IMR-90 (cell line): ENCODE results near the gene RIF1. TPM values are rescaled to one million over a fixed set of nuclear protein-coding genes. Genes with fewer than 3 reads are reported as not detected.

Experiments
- ATAC-seq: fragments of 200-7000 bp; cut with Tn5 transposase; 2 replicates; pipeline ENCODE4 v1.9.1; 2020; ENCODE audit warnings: low read depth, mild to moderate bottlenecking, moderate library complexity
- BruUV-seq: library from RNA; stranded (reverse); fragments of 400-500 nt; replicated peaks from 2 replicates; lab custom pipeline; 2021; lab: Mats Ljungman, UMichigan
- CTCF ChIA-PET: fragments of 300-600 bp; formaldehyde crosslinking; extraction: SDS; loops from one replicate; lab custom pipeline; 2021; ENCODE audit warnings: antibody characterized with exemption; lab: Yijun Ruan, JAX
- POLR2A ChIA-PET: fragments of 300-600 bp; sonication (Branson Sonifier 250); formaldehyde crosslinking; loops from one replicate; lab custom pipeline; 2022; ENCODE audit warnings: antibody characterized with exemption; ENCODE audit not compliant: unreplicated experiment; lab: Charles Lee
- DNase-seq: peaks from one replicate; pipeline ENCODE4 v3.0.0; 2013
- H2AFZ ChIP-seq: replicated peaks from 2 replicates; pipeline ENCODE3; 2013; ENCODE audit warnings: low read length, mild to moderate bottlenecking; ENCODE audit not compliant: poor library complexity
- H2AK5ac ChIP-seq: 2 replicates; pipeline ENCODE4 v1.6.1; 2013; ENCODE audit warnings: low read depth, low read length, inconsistent platforms
- H2AK9ac ChIP-seq: replicated peaks from 2 replicates; pipeline ENCODE3; 2013; ENCODE audit warnings: mild to moderate bottlenecking, low read depth, low read length, moderate library complexity; ENCODE audit not compliant: poor library complexity
- H2BK120ac ChIP-seq: 2 replicates; pipeline ENCODE4 v1.6.1; 2013; ENCODE audit warnings: low read depth, low read length, inconsistent platforms
- H2BK15ac ChIP-seq: 3 replicates; pipeline ENCODE4 v1.6.1; 2013; ENCODE audit warnings: low read depth, low read length, inconsistent platforms
- H2BK20ac ChIP-seq: 2 replicates; pipeline ENCODE4 v1.6.1; 2013; ENCODE audit warnings: low read depth, mild to moderate bottlenecking, inconsistent platforms, low read length, moderate library complexity
- H2BK5ac ChIP-seq: 2 replicates; pipeline ENCODE4 v1.6.1; 2013; ENCODE audit warnings: mild to moderate bottlenecking, low read depth, low read length, inconsistent platforms; ENCODE audit not compliant: poor library complexity, severe bottlenecking
- H3K14ac ChIP-seq: replicated peaks from 2 replicates; pipeline ENCODE4 v1.6.1; 2013; ENCODE audit warnings: low read depth, low read length, inconsistent platforms
- H3K18ac ChIP-seq: 2 replicates; pipeline ENCODE4 v1.6.1; 2013; ENCODE audit warnings: low read depth, low read length, control low read depth
- H3K23ac ChIP-seq: 2 replicates; pipeline ENCODE4 v1.6.1; 2013; ENCODE audit warnings: low read depth, low read length, inconsistent platforms
- H3K27ac ChIP-seq: 2 replicates; pipeline ENCODE4 v1.5.1; 2013; ENCODE audit warnings: mild to moderate bottlenecking, control low read depth, low read length; ENCODE audit not compliant: insufficient read depth
- H3K27me3 ChIP-seq: 2 replicates; pipeline ENCODE4 v1.6.1; 2013; ENCODE audit warnings: low read length; ENCODE audit not compliant: control insufficient read depth, insufficient read depth
- H3K36me3 ChIP-seq: 2 replicates; pipeline ENCODE4 v1.6.1; 2013; ENCODE audit warnings: low read length, mixed read lengths; ENCODE audit not compliant: control insufficient read depth, insufficient read depth
- H3K4ac ChIP-seq: 2 replicates; pipeline ENCODE4 v1.6.1; 2013; ENCODE audit warnings: low read depth, low read length, inconsistent platforms
- H3K4me1 ChIP-seq: 2 replicates; pipeline ENCODE4 v1.6.1; 2013; ENCODE audit warnings: low read length, mixed read lengths; ENCODE audit not compliant: control insufficient read depth, insufficient read depth
- H3K4me2 ChIP-seq: 2 replicates; pipeline ENCODE4 v1.6.1; 2013; ENCODE audit warnings: low read depth, mild to moderate bottlenecking, control low read depth, low read length, moderate library complexity
- H3K4me3 ChIP-seq: 2 replicates; pipeline ENCODE4 v1.5.1; 2013; ENCODE audit warnings: low read depth, mild to moderate bottlenecking, control low read depth, low read length, moderate library complexity; ENCODE audit not compliant: insufficient read depth
- H3K56ac ChIP-seq: 2 replicates; pipeline ENCODE4 v1.6.1; 2013; ENCODE audit warnings: low read length, inconsistent platforms; ENCODE audit not compliant: insufficient read depth; ENCODE audit errors: extremely low read depth
- H3K79me1 ChIP-seq, 2 experiments: 2 replicates each; pipeline ENCODE4 v1.6.1; 2013; ENCODE audit warnings: low read length in 2 of 2, inconsistent platforms in 1 of 2, low read depth in 1 of 2
- H3K9ac ChIP-seq: 2 replicates; pipeline ENCODE4 v1.6.1; 2013; ENCODE audit warnings: low read depth, low read length, control low read depth
- H3K9me1 ChIP-seq: 2 replicates; pipeline ENCODE4 v1.6.1; 2013; ENCODE audit warnings: low read length, inconsistent platforms; ENCODE audit not compliant: insufficient read depth
- H3K9me3 ChIP-seq: 2 replicates; pipeline ENCODE4 v1.6.1; 2013; ENCODE audit warnings: low read length; ENCODE audit not compliant: control insufficient read depth, insufficient read depth
- H4K20me1 ChIP-seq: 2 replicates; pipeline ENCODE4 v1.6.1; 2013; ENCODE audit warnings: low read length, inconsistent platforms; ENCODE audit not compliant: insufficient read depth
- H4K5ac ChIP-seq: 2 replicates; pipeline ENCODE4 v1.6.1; 2013; ENCODE audit warnings: mild to moderate bottlenecking, low read depth, low read length, control low read depth
- H4K8ac ChIP-seq, 2 experiments: 2 replicates each; pipeline ENCODE4 v1.6.1; 2013; ENCODE audit warnings: low read depth in 2 of 2, low read length in 2 of 2, control low read depth in 1 of 2, inconsistent platforms in 1 of 2
- H4K91ac ChIP-seq: 2 replicates; pipeline ENCODE4 v1.6.1; 2013; ENCODE audit warnings: low read depth, low read length, inconsistent platforms; ENCODE audit not compliant: insufficient read depth
- BHLHE40 ChIP-seq: fragments of 150-350 bp; IDR thresholded peaks from 2 replicates; pipeline ENCODE4 v1.6.1; 2016; ENCODE audit warnings: mild to moderate bottlenecking, low read depth, low read length
- FOS ChIP-seq: fragments of 150-350 bp; IDR thresholded peaks from 2 replicates; pipeline ENCODE4 v1.6.1; 2016; ENCODE audit warnings: low read depth, low read length
- WGBS, 2 experiments: methylation state at CpG; one replicate each; pipeline versions ENCODE4 v1.1.5 to v1.1.7; 2013; ENCODE audit warnings: missing lambda C conversion rate in 2 of 2; ENCODE audit not compliant: insufficient read length in 1 of 2; ENCODE audit errors: extremely low coverage in 2 of 2; 5-methylcytosine and 5-hydroxymethylcytosine counted together
- dilution Hi-C: fragments of 300-500 bp; cut with HindIII; formaldehyde crosslinking; loops from one replicate; pipeline ENCODE4 v1.14.3; 2018; ENCODE audit warnings: low sequenced_read_pairs; ENCODE audit not compliant: unreplicated experiment
- in situ Hi-C: fragments of 300-500 bp; cut with MboI; formaldehyde crosslinking; loops from 3 replicates; pipeline ENCODE4 v1.14.3; 2019; ENCODE audit warnings: low sequenced_read_pairs, inconsistent platforms, mixed read lengths
- intact Hi-C: fragments of 100-400 bp; cut with micrococcal nuclease; formaldehyde crosslinking; loops from 2 replicates; pipeline ENCODE4 v1.10.0; 2022
- polyA plus RNA-seq, 3 experiments: library from polyadenylated mRNA; depleted of rRNA; stranded (reverse); fragments of >200 nt; gene quantifications; 2 replicates each; pipeline ENCODE4 v1.2.3, GENCODE V29; 2012; ENCODE audit warnings: low replicate concordance in 1 of 3
- total RNA-seq: library from RNA; depleted of rRNA; stranded (reverse); fragments of >200 nt; gene quantifications from 2 replicates; pipeline ENCODE4 v1.2.3, GENCODE V29; 2012

RIF1 gene
- total and polyA plus RNA-seq, 2 of the 4 experiments (the other 2 are of a cell fraction) = 4.3 to 43.9 TPM

DNA sequence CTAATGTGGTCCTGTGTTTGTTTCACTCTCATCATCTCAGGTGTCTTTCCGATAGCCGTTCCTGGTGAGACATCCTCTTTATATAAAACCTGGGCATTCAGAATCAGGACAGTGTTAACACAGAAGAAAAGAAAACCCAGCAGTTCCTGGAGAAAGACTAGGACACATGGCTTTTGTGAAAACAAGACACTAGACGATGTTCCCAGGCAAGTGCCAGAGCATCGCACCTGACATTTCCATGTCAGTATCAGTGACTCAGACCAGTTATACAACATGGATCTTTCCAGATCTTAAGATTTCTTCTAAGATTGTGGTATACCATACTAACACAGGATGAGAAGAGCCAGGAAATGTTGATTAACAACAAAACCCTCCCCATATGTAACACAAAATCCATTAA lies 96.5 kb downstream of the RIF1 start:
- no peaks in the 10 kb centered on the region for H4K20me1 ChIP-seq
- in situ Hi-C loops (no loop called here), dilution Hi-C loops (no loop called here), intact Hi-C loops (no loop called here)
- no peaks in the 10 kb centered on the region for H3K79me1 ChIP-seq
- no peak overlapping the region for H3K23ac ChIP-seq
- ATAC-seq (no peak), DNase-seq (no peak)
- no TSS peak for BruUV-seq
- POLR2A ChIA-PET = no interaction called here
- TF ChIP-seq FOS = no peak
- TF ChIP-seq BHLHE40 = no peak
- no peak overlapping the region for H2BK120ac ChIP-seq
- no peaks in the 10 kb centered on the region for H3K4me1 ChIP-seq
- no peaks in the 10 kb centered on the region for H3K36me3 ChIP-seq
- no CpG with 5 or more reads among the region's 4 CpGs for WGBS, 2 experiments
- H3K14ac ChIP-seq = no peak overlapping the region
- no peaks in the 10 kb centered on the region; the same call in 1 of the 2 replicates for H3K9me1 ChIP-seq
- CTCF ChIA-PET = no interaction called here
- H3K4ac ChIP-seq = no peak overlapping the region
- H3K18ac ChIP-seq = no peak overlapping the region
- no peak overlapping the region for H2BK15ac ChIP-seq
- H4K91ac ChIP-seq = no peak overlapping the region
- no peak overlapping the region for H3K4me2 ChIP-seq
- no peak overlapping the region for H4K5ac ChIP-seq
- H2BK20ac ChIP-seq = no peak overlapping the region
- H3K56ac ChIP-seq = no peak overlapping the region
- H3K27me3 ChIP-seq = no peaks in the 10 kb centered on the region
- H3K9ac ChIP-seq = no peak overlapping the region
- no peak overlapping the region for H3K4me3 ChIP-seq
- no peak overlapping the region for H4K8ac ChIP-seq
- H2AK9ac ChIP-seq = no peak overlapping the region
- no peaks in the 10 kb centered on the region for H3K9me3 ChIP-seq
- no peak overlapping the region for H3K27ac ChIP-seq
- H2AFZ ChIP-seq = no peak overlapping the region
- H2AK5ac ChIP-seq = no peak overlapping the region
- no peak overlapping the region for H2BK5ac ChIP-seq
